CD14-positive monocyte (primary cell): ENCODE measurements around the gene CX3CL1. TPM values are rescaled to one million over a fixed set of nuclear protein-coding genes. Genes with fewer than 3 reads are reported as not detected.

Experiments used
- DNase-seq, 3 donors: peaks; one replicate each; pipeline ENCODE4 v3.0.0-alpha.2; 2011 to 2022
- H2AFZ ChIP-seq: 2 replicates; pipeline ENCODE4 v1.6.0; 2012; ENCODE audit warnings: mild to moderate bottlenecking, low read depth, low read length, inconsistent platforms; ENCODE audit not compliant: insufficient read depth, poor library complexity, severe bottlenecking
- H3K27ac ChIP-seq, 2 donors: 1 replicate in 1 of 2; 2 replicates in 1 of 2; pipeline ENCODE4 v1.5.1; 2012 to 2013; ENCODE audit warnings: low read length in 2 of 2, control low read depth in 1 of 2, inconsistent platforms in 1 of 2, low read depth in 1 of 2, mild to moderate bottlenecking in 1 of 2
- H3K27me3 ChIP-seq, 2 donors: one replicate each; pipeline versions ENCODE4 v1.6.0 to v1.6.1; 2011 to 2013; ENCODE audit warnings: low read length in 2 of 2; ENCODE audit not compliant: control insufficient read depth in 2 of 2, insufficient read depth in 2 of 2
- H3K36me3 ChIP-seq, 2 donors: replicated peaks in 1 of 2; 1 replicate in 1 of 2; 2 replicates in 1 of 2; pipeline versions ENCODE4 v1.5.1 to v1.6.1; 2012 to 2013; ENCODE audit warnings: low read length in 2 of 2, control low read depth in 1 of 2, inconsistent platforms in 1 of 2, mild to moderate bottlenecking in 1 of 2; ENCODE audit not compliant: insufficient read depth in 2 of 2, control insufficient read depth in 1 of 2
- H3K4me1 ChIP-seq, 2 donors: 1 replicate in 1 of 2; 2 replicates in 1 of 2; pipeline versions ENCODE4 v1.5.1 to v1.6.1; 2012 to 2013; ENCODE audit warnings: low read length in 2 of 2, control low read depth in 1 of 2, inconsistent platforms in 1 of 2, mild to moderate bottlenecking in 1 of 2, moderate library complexity in 1 of 2; ENCODE audit not compliant: insufficient read depth in 2 of 2, control insufficient read depth in 1 of 2
- H3K4me2 ChIP-seq: replicated peaks from 2 replicates; pipeline ENCODE3; 2012; ENCODE audit warnings: low read length, moderate library complexity, mild to moderate bottlenecking; ENCODE audit not compliant: poor library complexity, severe bottlenecking; ENCODE audit errors: extremely low read depth
- H3K4me3 ChIP-seq, 3 experiments: fragments of 200-600 bp in 1 of 3; sonication (generic) in 1 of 3; replicated peaks in 1 of 3; 1 replicate in 2 of 3; 2 replicates in 1 of 3; pipeline ENCODE4 v1.5.1; 2011 to 2013; ENCODE audit warnings: low read length in 3 of 3, mild to moderate bottlenecking in 3 of 3, control low read depth in 2 of 3, low read depth in 2 of 3, inconsistent platforms in 1 of 3, moderate library complexity in 1 of 3
- H3K79me2 ChIP-seq: 2 replicates; pipeline ENCODE4 v1.6.0; 2012; ENCODE audit warnings: mild to moderate bottlenecking, control low read depth, inconsistent platforms, low read length, moderate library complexity; ENCODE audit not compliant: insufficient read depth
- H3K9ac ChIP-seq: 2 replicates; pipeline ENCODE4 v1.6.0; 2017; ENCODE audit warnings: low read length, mild to moderate bottlenecking; ENCODE audit not compliant: insufficient read depth, poor library complexity, severe bottlenecking
- H3K9me3 ChIP-seq, 2 donors: replicated peaks in 1 of 2; 1 replicate in 1 of 2; 2 replicates in 1 of 2; pipeline versions ENCODE4 v1.5.1 to v1.6.1; 2012 to 2013; ENCODE audit warnings: low read length in 2 of 2, control low read depth in 1 of 2; ENCODE audit not compliant: control insufficient read depth in 1 of 2, insufficient read depth in 1 of 2
- H4K20me1 ChIP-seq: 2 replicates; pipeline ENCODE4 v1.6.0; 2012; ENCODE audit warnings: mild to moderate bottlenecking, low read length, control low read depth, moderate library complexity; ENCODE audit not compliant: insufficient read depth
- H3K27ac Mint-ChIP-seq, 7 donors: one replicate each; pipeline ENCODE4 v1.8.0; 2020; ENCODE audit warnings: mild to moderate bottlenecking in 7 of 7, mixed read lengths in 7 of 7, moderate library complexity in 6 of 7, inconsistent platforms in 2 of 7
- H3K27me3 Mint-ChIP-seq, 3 donors: one replicate each; pipeline ENCODE4 v1.8.0; 2021 to 2022; ENCODE audit warnings: low read depth in 3 of 3, mild to moderate bottlenecking in 3 of 3, mixed read lengths in 3 of 3, moderate library complexity in 3 of 3, inconsistent platforms in 1 of 3
- H3K36me3 Mint-ChIP-seq, 2 donors: one replicate each; pipeline ENCODE4 v1.8.0; 2020; ENCODE audit warnings: mixed read lengths in 2 of 2, inconsistent platforms in 1 of 2, mild to moderate bottlenecking in 1 of 2
- H3K4me1 Mint-ChIP-seq: one replicate; pipeline ENCODE4 v1.8.0; 2020; ENCODE audit warnings: mild to moderate bottlenecking, mixed read lengths
- H3K4me3 Mint-ChIP-seq, 2 donors: one replicate each; pipeline ENCODE4 v1.8.0; 2020; ENCODE audit warnings: mild to moderate bottlenecking in 2 of 2, mixed read lengths in 2 of 2, moderate library complexity in 1 of 2
- H3K9me3 Mint-ChIP-seq, 7 donors: one replicate each; pipeline ENCODE4 v1.8.0; 2020 to 2022; ENCODE audit warnings: mixed read lengths in 7 of 7, mild to moderate bottlenecking in 6 of 7, moderate library complexity in 6 of 7, inconsistent platforms in 2 of 7
- CTCF ChIP-seq: fragments of 200-600 bp; IDR thresholded peaks from one replicate; pipeline ENCODE4 v1.8.0; 2022; ENCODE audit warnings: antibody characterized with exemption, mild to moderate bottlenecking
- WGBS: methylation state at CpG from one replicate; pipeline ENCODE4 v1.1.5; 2013; ENCODE audit warnings: missing lambda C conversion rate; ENCODE audit not compliant: insufficient coverage; 5-methylcytosine and 5-hydroxymethylcytosine counted together
- intact Hi-C, 2 donors: fragments of 100-400 bp; cut with micrococcal nuclease; formaldehyde crosslinking; loops; one replicate each; pipeline versions ENCODE4 v1.15.0 to v1.15.1; 2023
- polyA plus RNA-seq, 3 donors: library from polyadenylated mRNA; depleted of rRNA in 1 of 3; unstranded in 2 of 3; stranded (reverse) in 1 of 3; fragments of 300-500 nt in 2 of 3; fragments of >200 nt in 1 of 3; fragmentation: Illumina TruSeq in 2 of 3; gene quantifications; 1 replicate in 2 of 3; 2 replicates in 1 of 3; pipeline ENCODE4 v1.2.3, GENCODE V29; 2012 to 2021

CX3CL1 gene
- polyA plus RNA-seq, 3 donors = not detected

GRCh38 chr16:57349212-57350031 lies 22.9 kb upstream of the CX3CL1 start:
- H2AFZ ChIP-seq = no peak overlapping the region
- Mint-ChIP-seq H3K4me1 (peaks cover 24% of the 10 kb centered on the region), H3K4me3 (peak overlapping the region in 1 of 2 donors; percentile 67), H3K36me3 (no peaks in the 10 kb centered on the region), H3K27ac (peak overlapping the region in 4 of 7 donors; percentile 9 to 78 (median 66)), H3K9me3 (peaks cover 0 to 6% (median 1%) of the 10 kb centered on the region in 7 donors), H3K27me3 (peaks cover 16 to 41% (median 27%) of the 10 kb centered on the region in 3 donors)
- no peak for TF ChIP-seq CTCF
- H3K79me2 ChIP-seq = no peaks in the 10 kb centered on the region
- 6% methylated on average over 6 of the region's 14 CpGs for WGBS
- no peaks in the 10 kb centered on the region for H4K20me1 ChIP-seq
- peak overlapping the region in 1 of 3 experiments; percentile 12 for H3K4me3 ChIP-seq
- no peak overlapping the region for H3K9ac ChIP-seq
- H3K27ac ChIP-seq = no peak overlapping the region
- H3K36me3 ChIP-seq = no peaks in the 10 kb centered on the region
- H3K4me2 ChIP-seq = peak overlapping the region; percentile 61
- H3K9me3 ChIP-seq = no peaks in the 10 kb centered on the region
- peaks cover 0 to 9% of the 10 kb centered on the region in 2 donors for H3K27me3 ChIP-seq
- peak; percentile 51 to 78 (median 59) for DNase-seq
- H3K4me1 ChIP-seq = peaks cover 20 to 30% of the 10 kb centered on the region in 2 donors
- intact Hi-C loops = no loop called here

GRCh38 chr16:57352636-57353047 lies 19.6 kb upstream of the CX3CL1 start:
- Mint-ChIP-seq H3K27me3 (peaks cover 12 to 42% (median 23%) of the 10 kb centered on the region in 3 donors), H3K9me3 (no peaks in the 10 kb centered on the region), H3K4me3 (no peak overlapping the region), H3K4me1 (peaks cover 26% of the 10 kb centered on the region), H3K27ac (no peak overlapping the region), H3K36me3 (no peaks in the 10 kb centered on the region)
- H3K79me2 ChIP-seq = no peaks in the 10 kb centered on the region
- no peak overlapping the region for H3K4me3 ChIP-seq
- peaks cover 25 to 30% of the 10 kb centered on the region in 2 donors for H3K4me1 ChIP-seq
- intact Hi-C loops = no loop called here
- no peak for TF ChIP-seq CTCF
- whole genome bisulfite sequencing = 87% methylated on average over 3 of the region's 6 CpGs
- DNase-seq = no peak
- peaks cover 0 to 5% of the 10 kb centered on the region in 2 donors for H3K27me3 ChIP-seq
- no peaks in the 10 kb centered on the region for H4K20me1 ChIP-seq
- H3K4me2 ChIP-seq = no peak overlapping the region
- H2AFZ ChIP-seq = no peak overlapping the region
- H3K9ac ChIP-seq = no peak overlapping the region
- no peaks in the 10 kb centered on the region for H3K36me3 ChIP-seq
- H3K27ac ChIP-seq = no peak overlapping the region
- no peaks in the 10 kb centered on the region for H3K9me3 ChIP-seq
